IMR-90 (cell line): ENCODE results near the gene PXT1. TPM values are rescaled to one million over a fixed set of nuclear protein-coding genes. Genes with fewer than 3 reads are reported as not detected.

Experiments used
- ATAC-seq: fragments of 200-7000 bp; cut with Tn5 transposase; 2 replicates; pipeline ENCODE4 v1.9.1; 2020; ENCODE audit warnings: low read depth, mild to moderate bottlenecking, moderate library complexity
- BruUV-seq: library from RNA; stranded (reverse); fragments of 400-500 nt; replicated peaks from 2 replicates; lab custom pipeline; 2021; lab: Mats Ljungman, UMichigan
- CTCF ChIA-PET: fragments of 300-600 bp; formaldehyde crosslinking; extraction: SDS; loops from one replicate; lab custom pipeline; 2021; ENCODE audit warnings: antibody characterized with exemption; lab: Yijun Ruan, JAX
- POLR2A ChIA-PET: fragments of 300-600 bp; sonication (Branson Sonifier 250); formaldehyde crosslinking; loops from one replicate; lab custom pipeline; 2022; ENCODE audit warnings: antibody characterized with exemption; ENCODE audit not compliant: unreplicated experiment; lab: Charles Lee
- DNase-seq: peaks from one replicate; pipeline ENCODE4 v3.0.0; 2013
- H2AFZ ChIP-seq: replicated peaks from 2 replicates; pipeline ENCODE3; 2013; ENCODE audit warnings: low read length, mild to moderate bottlenecking; ENCODE audit not compliant: poor library complexity
- H2AK5ac ChIP-seq: 2 replicates; pipeline ENCODE4 v1.6.1; 2013; ENCODE audit warnings: low read depth, low read length, inconsistent platforms
- H2AK9ac ChIP-seq: replicated peaks from 2 replicates; pipeline ENCODE3; 2013; ENCODE audit warnings: mild to moderate bottlenecking, low read depth, low read length, moderate library complexity; ENCODE audit not compliant: poor library complexity
- H2BK120ac ChIP-seq: 2 replicates; pipeline ENCODE4 v1.6.1; 2013; ENCODE audit warnings: low read depth, low read length, inconsistent platforms
- H2BK15ac ChIP-seq: 3 replicates; pipeline ENCODE4 v1.6.1; 2013; ENCODE audit warnings: low read depth, low read length, inconsistent platforms
- H2BK20ac ChIP-seq: 2 replicates; pipeline ENCODE4 v1.6.1; 2013; ENCODE audit warnings: low read depth, mild to moderate bottlenecking, inconsistent platforms, low read length, moderate library complexity
- H2BK5ac ChIP-seq: 2 replicates; pipeline ENCODE4 v1.6.1; 2013; ENCODE audit warnings: mild to moderate bottlenecking, low read depth, low read length, inconsistent platforms; ENCODE audit not compliant: poor library complexity, severe bottlenecking
- H3K14ac ChIP-seq: replicated peaks from 2 replicates; pipeline ENCODE4 v1.6.1; 2013; ENCODE audit warnings: low read depth, low read length, inconsistent platforms
- H3K18ac ChIP-seq: 2 replicates; pipeline ENCODE4 v1.6.1; 2013; ENCODE audit warnings: low read depth, low read length, control low read depth
- H3K23ac ChIP-seq: 2 replicates; pipeline ENCODE4 v1.6.1; 2013; ENCODE audit warnings: low read depth, low read length, inconsistent platforms
- H3K27ac ChIP-seq: 2 replicates; pipeline ENCODE4 v1.5.1; 2013; ENCODE audit warnings: mild to moderate bottlenecking, control low read depth, low read length; ENCODE audit not compliant: insufficient read depth
- H3K27me3 ChIP-seq: 2 replicates; pipeline ENCODE4 v1.6.1; 2013; ENCODE audit warnings: low read length; ENCODE audit not compliant: control insufficient read depth, insufficient read depth
- H3K36me3 ChIP-seq: 2 replicates; pipeline ENCODE4 v1.6.1; 2013; ENCODE audit warnings: low read length, mixed read lengths; ENCODE audit not compliant: control insufficient read depth, insufficient read depth
- H3K4ac ChIP-seq: 2 replicates; pipeline ENCODE4 v1.6.1; 2013; ENCODE audit warnings: low read depth, low read length, inconsistent platforms
- H3K4me1 ChIP-seq: 2 replicates; pipeline ENCODE4 v1.6.1; 2013; ENCODE audit warnings: low read length, mixed read lengths; ENCODE audit not compliant: control insufficient read depth, insufficient read depth
- H3K4me2 ChIP-seq: 2 replicates; pipeline ENCODE4 v1.6.1; 2013; ENCODE audit warnings: low read depth, mild to moderate bottlenecking, control low read depth, low read length, moderate library complexity
- H3K4me3 ChIP-seq: 2 replicates; pipeline ENCODE4 v1.5.1; 2013; ENCODE audit warnings: low read depth, mild to moderate bottlenecking, control low read depth, low read length, moderate library complexity; ENCODE audit not compliant: insufficient read depth
- H3K56ac ChIP-seq: 2 replicates; pipeline ENCODE4 v1.6.1; 2013; ENCODE audit warnings: low read length, inconsistent platforms; ENCODE audit not compliant: insufficient read depth; ENCODE audit errors: extremely low read depth
- H3K79me1 ChIP-seq, 2 experiments: 2 replicates each; pipeline ENCODE4 v1.6.1; 2013; ENCODE audit warnings: low read length in 2 of 2, inconsistent platforms in 1 of 2, low read depth in 1 of 2
- H3K9ac ChIP-seq: 2 replicates; pipeline ENCODE4 v1.6.1; 2013; ENCODE audit warnings: low read depth, low read length, control low read depth
- H3K9me1 ChIP-seq: 2 replicates; pipeline ENCODE4 v1.6.1; 2013; ENCODE audit warnings: low read length, inconsistent platforms; ENCODE audit not compliant: insufficient read depth
- H3K9me3 ChIP-seq: 2 replicates; pipeline ENCODE4 v1.6.1; 2013; ENCODE audit warnings: low read length; ENCODE audit not compliant: control insufficient read depth, insufficient read depth
- H4K20me1 ChIP-seq: 2 replicates; pipeline ENCODE4 v1.6.1; 2013; ENCODE audit warnings: low read length, inconsistent platforms; ENCODE audit not compliant: insufficient read depth
- H4K5ac ChIP-seq: 2 replicates; pipeline ENCODE4 v1.6.1; 2013; ENCODE audit warnings: mild to moderate bottlenecking, low read depth, low read length, control low read depth
- H4K8ac ChIP-seq, 2 experiments: 2 replicates each; pipeline ENCODE4 v1.6.1; 2013; ENCODE audit warnings: low read depth in 2 of 2, low read length in 2 of 2, control low read depth in 1 of 2, inconsistent platforms in 1 of 2
- H4K91ac ChIP-seq: 2 replicates; pipeline ENCODE4 v1.6.1; 2013; ENCODE audit warnings: low read depth, low read length, inconsistent platforms; ENCODE audit not compliant: insufficient read depth
- BHLHE40 ChIP-seq: fragments of 150-350 bp; IDR thresholded peaks from 2 replicates; pipeline ENCODE4 v1.6.1; 2016; ENCODE audit warnings: mild to moderate bottlenecking, low read depth, low read length
- USF2 ChIP-seq: fragments of 150-350 bp; IDR thresholded peaks from 2 replicates; pipeline ENCODE4 v1.6.1; 2017; ENCODE audit warnings: mild to moderate bottlenecking, antibody characterized with exemption, low read length, low read depth
- WGBS, 2 experiments: methylation state at CpG; one replicate each; pipeline versions ENCODE4 v1.1.5 to v1.1.7; 2013; ENCODE audit warnings: missing lambda C conversion rate in 2 of 2; ENCODE audit not compliant: insufficient read length in 1 of 2; ENCODE audit errors: extremely low coverage in 2 of 2; 5-methylcytosine and 5-hydroxymethylcytosine counted together
- dilution Hi-C: fragments of 300-500 bp; cut with HindIII; formaldehyde crosslinking; loops from one replicate; pipeline ENCODE4 v1.14.3; 2018; ENCODE audit warnings: low sequenced_read_pairs; ENCODE audit not compliant: unreplicated experiment
- in situ Hi-C: fragments of 300-500 bp; cut with MboI; formaldehyde crosslinking; loops from 3 replicates; pipeline ENCODE4 v1.14.3; 2019; ENCODE audit warnings: low sequenced_read_pairs, inconsistent platforms, mixed read lengths
- intact Hi-C: fragments of 100-400 bp; cut with micrococcal nuclease; formaldehyde crosslinking; loops from 2 replicates; pipeline ENCODE4 v1.10.0; 2022
- polyA plus RNA-seq, 3 experiments: library from polyadenylated mRNA; depleted of rRNA; stranded (reverse); fragments of >200 nt; gene quantifications; 2 replicates each; pipeline ENCODE4 v1.2.3, GENCODE V29; 2012; ENCODE audit warnings: low replicate concordance in 1 of 3
- total RNA-seq: library from RNA; depleted of rRNA; stranded (reverse); fragments of >200 nt; gene quantifications from 2 replicates; pipeline ENCODE4 v1.2.3, GENCODE V29; 2012

The PXT1 gene
- total and polyA plus RNA-seq, 2 of the 4 experiments (the other 2 are of a cell fraction), result not detected

DNA sequence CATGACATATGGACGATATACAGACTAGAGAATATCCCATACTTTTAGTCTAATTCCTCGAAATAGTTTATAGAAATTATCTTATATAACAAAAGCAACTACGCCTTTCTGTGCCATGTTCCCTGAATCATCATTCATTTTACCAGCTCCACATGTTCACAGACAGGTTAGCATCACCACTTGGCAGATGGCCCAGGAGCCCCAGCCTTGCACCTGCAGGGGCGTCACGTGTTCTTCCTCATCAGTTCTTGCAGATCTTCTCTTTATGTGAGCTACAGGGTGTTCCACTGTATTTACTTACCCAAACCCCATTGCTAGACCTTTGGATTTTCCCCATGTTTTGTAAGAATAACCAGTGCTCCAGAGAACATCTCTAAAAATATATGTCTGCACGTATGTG, 93.4 kb downstream of the PXT1 start:
- peaks cover 3% of the 10 kb centered on the region; the same call in 1 of the 2 replicates for H3K9me1 ChIP-seq
- H3K14ac ChIP-seq, result no peak overlapping the region
- no peak overlapping the region for H2AK5ac ChIP-seq
- H4K8ac ChIP-seq, result no peak overlapping the region
- H3K27me3 ChIP-seq, result peaks cover 2% of the 10 kb centered on the region; the same call in 1 of the 2 replicates
- H4K5ac ChIP-seq, result no peak overlapping the region
- no peak overlapping the region for H2AFZ ChIP-seq
- no peak overlapping the region for H2BK120ac ChIP-seq
- H2BK5ac ChIP-seq, result no peak overlapping the region
- POLR2A ChIA-PET, result no interaction called here
- 80% methylated on average over 1 of the region's 6 CpGs; no CpG with 5 or more reads in 1 of the 2 experiments for WGBS, 2 experiments
- intact Hi-C loops, result no loop called here
- H3K36me3 ChIP-seq, result no peaks in the 10 kb centered on the region
- H3K4ac ChIP-seq, result no peak overlapping the region
- H3K18ac ChIP-seq, result no peak overlapping the region
- ATAC-seq, result no peak
- no peak overlapping the region for H3K4me2 ChIP-seq
- H2BK20ac ChIP-seq, result no peak overlapping the region
- TF ChIP-seq BHLHE40 (no peak), USF2 (no peak)
- H4K91ac ChIP-seq, result no peak overlapping the region
- CTCF ChIA-PET, result interaction anchor here (2.9 kb wide), 1 partner anchor 8 kb away, joined by 22 read pairs; no protein-coding TSS in a partner anchor
- in situ Hi-C loops, result no loop called here
- H3K23ac ChIP-seq, result no peak overlapping the region
- peaks cover 11% of the 10 kb centered on the region for H3K4me1 ChIP-seq
- no TSS peak for BruUV-seq
- no peak overlapping the region for H3K56ac ChIP-seq
- no peak overlapping the region for H3K4me3 ChIP-seq
- DNase-seq, result no peak
- dilution Hi-C loops, result no loop called here
- H3K9me3 ChIP-seq, result no peaks in the 10 kb centered on the region
- no peak overlapping the region for H3K27ac ChIP-seq
- peaks cover 4% of the 10 kb centered on the region; the same call in 1 of the 2 replicates for H4K20me1 ChIP-seq
- H2BK15ac ChIP-seq, result no peak overlapping the region
- H2AK9ac ChIP-seq, result no peak overlapping the region
- H3K79me1 ChIP-seq, result no peaks in the 10 kb centered on the region
- no peak overlapping the region for H3K9ac ChIP-seq
